Kidney (tissue), 14 donors: ENCODE data around the gene TOR1AIP2. TPM values are rescaled to one million over a fixed set of nuclear protein-coding genes. Genes with fewer than 3 reads are reported as not detected.
A peak's percentile ranks its signal among the peaks of the same experiment; 100 is the strongest.

ENCODE experiments used
- DNase-seq, 5 donors: peaks; one replicate each; pipeline ENCODE4 v3.0.0-alpha.2; 2013 to 2020
- FAIRE-seq: peaks from 2 replicates; lab custom pipeline; 2012; peaks lifted over from hg19 to GRCh38; lab: Jason Lieb, UNC
- H3K27ac ChIP-seq, 2 donors: one replicate each; pipeline ENCODE4 v1.7.0; 2013; ENCODE audit warnings: low read depth in 2 of 2, low read length in 2 of 2, inconsistent platforms in 1 of 2
- H3K27me3 ChIP-seq: one replicate; pipeline ENCODE4 v1.7.1; 2013; ENCODE audit warnings: low read length, inconsistent platforms; ENCODE audit not compliant: control insufficient read depth, insufficient read depth
- H3K36me3 ChIP-seq, 3 donors: one replicate each; pipeline versions ENCODE4 v1.7.0 to v1.7.1; 2013; ENCODE audit warnings: low read length in 3 of 3, control low read depth in 1 of 3, inconsistent platforms in 1 of 3; ENCODE audit not compliant: insufficient read depth in 3 of 3, control insufficient read depth in 2 of 3
- H3K4me1 ChIP-seq, 3 donors: one replicate each; pipeline versions ENCODE4 v1.7.0 to v1.7.1; 2013; ENCODE audit warnings: low read length in 3 of 3, inconsistent platforms in 1 of 3, low read depth in 1 of 3; ENCODE audit not compliant: control insufficient read depth in 2 of 3, insufficient read depth in 2 of 3
- H3K4me3 ChIP-seq, 3 donors: one replicate each; pipeline versions ENCODE4 v1.7.0 to v1.8.1; 2013; ENCODE audit warnings: low read length in 3 of 3, control low read depth in 1 of 3, inconsistent platforms in 1 of 3
- H3K9ac ChIP-seq, 3 donors: one replicate each; pipeline versions ENCODE4 v1.7.0 to v1.7.1; 2013; ENCODE audit warnings: low read length in 3 of 3, control low read depth in 1 of 3, inconsistent platforms in 1 of 3
- H3K9me3 ChIP-seq, 3 donors: one replicate each; pipeline versions ENCODE4 v1.7.0 to v1.7.1; 2013; ENCODE audit warnings: low read length in 3 of 3, control low read depth in 1 of 3, inconsistent platforms in 1 of 3; ENCODE audit not compliant: control insufficient read depth in 2 of 3, insufficient read depth in 1 of 3
- intact Hi-C: fragments of 100-400 bp; cut with DNase I; formaldehyde crosslinking; loops from one replicate; pipeline ENCODE4 v1.11.1; 2022
- polyA plus RNA-seq: library from polyadenylated mRNA; stranded (reverse); fragments of 350-450 nt; fragmentation: Illumina TruSeq; extraction: RNeasy Lipid Tissue Mini Kit (QIAGEN cat#74804); gene quantifications from one replicate; pipeline ENCODE4 v1.2.3, GENCODE V29; 2014; ENCODE audit warnings: low read depth, low replicate concordance; ENCODE audit not compliant: insufficient read depth
- total RNA-seq: library from RNA; stranded (reverse); fragmentation: NEBNext Ultra II Directional; extraction: Animal tissue kit (Norgen Biotek cat#: 25700); gene quantifications from one replicate; pipeline ENCODE4 v1.2.1, GENCODE V29; 2021
- TF ChIP-seq, protein P1 (sequence below): IDR thresholded peaks from 3 replicates; pipeline ENCODE4 v1.5.1; 2012; ENCODE audit warnings: mild to moderate bottlenecking, moderate library complexity, borderline replicate concordance; ENCODE audit not compliant: insufficient read depth; ENCODE audit errors: extremely low read depth
- donor health status: control.
- donor health status: control.
- donor health status: control.
- donor health status: control.
- donor health status: control.
- donor health status: DM: yes; HTN: yes; CAD: no.
- donor health status: Normal renal cell carcinoma (clear cell type).

TOR1AIP2 gene
- total and polyA plus RNA-seq, 2 donors from 2014 or later: 13.1 to 80.5 TPM

DNA sequence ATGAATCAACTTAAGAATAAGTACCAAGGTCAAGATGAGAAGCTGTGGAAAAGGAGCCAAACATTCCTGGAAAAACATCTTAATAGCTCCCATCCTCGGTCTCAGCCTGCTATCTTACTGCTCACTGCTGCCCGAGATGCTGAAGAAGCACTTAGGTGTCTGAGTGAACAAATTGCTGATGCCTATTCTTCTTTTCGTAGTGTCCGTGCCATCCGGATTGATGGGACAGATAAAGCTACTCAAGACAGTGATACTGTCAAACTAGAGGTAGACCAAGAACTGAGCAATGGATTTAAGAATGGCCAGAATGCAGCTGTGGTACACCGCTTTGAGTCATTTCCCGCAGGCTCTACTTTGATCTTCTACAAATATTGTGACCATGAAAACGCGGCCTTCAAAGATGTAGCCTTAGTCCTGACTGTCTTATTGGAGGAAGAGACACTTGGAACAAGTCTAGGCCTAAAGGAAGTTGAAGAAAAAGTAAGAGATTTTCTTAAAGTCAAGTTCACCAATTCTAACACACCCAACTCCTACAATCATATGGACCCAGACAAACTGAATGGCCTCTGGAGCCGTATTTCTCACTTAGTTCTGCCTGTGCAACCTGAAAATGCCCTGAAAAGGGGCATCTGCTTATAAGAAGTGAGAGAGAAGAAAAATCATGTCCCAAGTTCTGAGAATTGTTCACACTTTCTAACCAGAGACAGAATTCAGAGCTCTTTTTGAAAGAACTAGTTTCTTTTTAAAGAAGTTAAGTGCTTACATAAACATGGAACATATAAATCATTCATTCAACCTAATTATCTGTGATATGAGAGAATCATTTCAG is 40.2 kb upstream of the TOR1AIP2 start:
- no peak overlapping the region for H3K9ac ChIP-seq
- FAIRE-seq (no peak), DNase-seq (no peak)
- intact Hi-C loops: no loop called here
- TF ChIP-seq, protein P1, sequence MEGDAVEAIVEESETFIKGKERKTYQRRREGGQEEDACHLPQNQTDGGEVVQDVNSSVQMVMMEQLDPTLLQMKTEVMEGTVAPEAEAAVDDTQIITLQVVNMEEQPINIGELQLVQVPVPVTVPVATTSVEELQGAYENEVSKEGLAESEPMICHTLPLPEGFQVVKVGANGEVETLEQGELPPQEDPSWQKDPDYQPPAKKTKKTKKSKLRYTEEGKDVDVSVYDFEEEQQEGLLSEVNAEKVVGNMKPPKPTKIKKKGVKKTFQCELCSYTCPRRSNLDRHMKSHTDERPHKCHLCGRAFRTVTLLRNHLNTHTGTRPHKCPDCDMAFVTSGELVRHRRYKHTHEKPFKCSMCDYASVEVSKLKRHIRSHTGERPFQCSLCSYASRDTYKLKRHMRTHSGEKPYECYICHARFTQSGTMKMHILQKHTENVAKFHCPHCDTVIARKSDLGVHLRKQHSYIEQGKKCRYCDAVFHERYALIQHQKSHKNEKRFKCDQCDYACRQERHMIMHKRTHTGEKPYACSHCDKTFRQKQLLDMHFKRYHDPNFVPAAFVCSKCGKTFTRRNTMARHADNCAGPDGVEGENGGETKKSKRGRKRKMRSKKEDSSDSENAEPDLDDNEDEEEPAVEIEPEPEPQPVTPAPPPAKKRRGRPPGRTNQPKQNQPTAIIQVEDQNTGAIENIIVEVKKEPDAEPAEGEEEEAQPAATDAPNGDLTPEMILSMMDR: no peak
- H3K4me3 ChIP-seq: no peak overlapping the region
- peaks cover 2 to 24% (median 12%) of the 10 kb centered on the region in 3 donors for H3K36me3 ChIP-seq
- H3K27ac ChIP-seq: no peak overlapping the region
- H3K4me1 ChIP-seq: no peaks in the 10 kb centered on the region
- H3K27me3 ChIP-seq: no peaks in the 10 kb centered on the region
- H3K9me3 ChIP-seq: no peaks in the 10 kb centered on the region

DNA sequence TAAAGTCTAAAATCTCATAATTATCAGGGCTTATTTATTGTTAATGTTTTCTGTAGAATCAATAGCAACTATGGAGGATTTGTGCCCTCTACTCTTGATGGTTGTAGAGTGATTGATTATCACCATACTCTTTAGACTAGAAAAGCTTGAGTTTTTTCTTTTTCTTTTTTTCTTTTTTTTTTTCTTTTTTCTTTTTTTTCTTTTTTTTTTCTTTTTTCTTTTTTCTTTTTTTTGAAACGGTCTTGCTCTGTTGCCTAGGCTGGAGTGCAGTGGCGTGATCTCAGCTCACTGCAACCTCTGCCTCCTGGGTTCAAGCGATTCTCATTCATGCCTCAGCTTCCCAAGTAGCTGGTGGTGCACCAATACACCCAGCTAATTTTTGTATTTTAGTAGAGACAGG is 34.2 kb upstream of the TOR1AIP2 start:
- intact Hi-C loops: no loop called here
- peaks cover 0 to 25% (median 4%) of the 10 kb centered on the region in 3 donors for H3K36me3 ChIP-seq
- no peaks in the 10 kb centered on the region for H3K27me3 ChIP-seq
- FAIRE-seq: peak; percentile 15
- DNase-seq: no peak
- no peak overlapping the region for H3K9ac ChIP-seq
- no peak overlapping the region for H3K4me3 ChIP-seq
- no peaks in the 10 kb centered on the region for H3K4me1 ChIP-seq
- TF ChIP-seq, protein P1: no peak
- no peaks in the 10 kb centered on the region for H3K9me3 ChIP-seq
- H3K27ac ChIP-seq: no peak overlapping the region

DNA sequence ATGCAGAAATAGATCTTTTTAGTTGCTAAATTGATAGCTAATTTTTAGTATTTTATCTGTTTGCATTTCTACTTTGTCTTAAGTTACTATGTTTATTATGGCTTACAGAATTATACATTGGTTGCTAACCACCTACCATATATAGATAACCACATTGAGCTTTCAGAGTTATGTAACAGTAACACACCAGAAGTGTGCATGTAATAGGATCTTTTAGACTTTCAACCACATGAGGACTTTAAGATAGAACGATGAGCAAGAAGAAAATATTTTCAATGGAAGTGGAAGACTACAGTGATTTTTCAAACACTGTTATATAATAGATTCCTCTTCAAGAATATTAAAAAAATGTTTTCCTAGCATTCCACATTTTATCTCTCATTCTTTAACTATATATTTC is 33.3 kb upstream of the TOR1AIP2 start:
- Histone ChIP-seq H3K9me3 (no peaks in the 10 kb centered on the region), H3K4me3 (no peak overlapping the region), H3K27me3 (no peaks in the 10 kb centered on the region), H3K27ac (no peak overlapping the region), H3K4me1 (no peaks in the 10 kb centered on the region), H3K36me3 (peaks cover 0 to 25% (median 4%) of the 10 kb centered on the region in 3 donors), H3K9ac (no peak overlapping the region)
- intact Hi-C loops: no loop called here
- FAIRE-seq (no peak), DNase-seq (no peak)
- TF ChIP-seq, protein P1: no peak
